Gastroesophageal sphincter (tissue), 3 donors: ENCODE results near the gene TET3.

ENCODE experiments used
- CTCF ChIP-seq, 4 experiments: fragments of 200-600 bp in 2 of 4; fragments of 450-650 bp in 2 of 4; sonication (generic) in 1 of 4; IDR thresholded peaks; one replicate each; pipeline ENCODE4 v1.5.1; 2017 to 2019; ENCODE audit warnings: antibody characterized with exemption in 4 of 4, mild to moderate bottlenecking in 2 of 4, moderate library complexity in 2 of 4
- EP300 ChIP-seq: sonication (generic); formaldehyde crosslinking; IDR thresholded peaks from one replicate; pipeline ENCODE4 v1.6.1; 2017; ENCODE audit warnings: antibody characterized with exemption, mild to moderate bottlenecking

GRCh38 chr2:73977466-73977865 lies 7.2 kb upstream of the TET3 start:
- TF ChIP-seq CTCF (IDR thresholded peaks at IDR 0.05) (no peak), EP300 (no peak)
